Measurements from ENCODE around the gene ETNK2. TPM values are rescaled to one million over a fixed set of nuclear protein-coding genes. Genes with fewer than 3 reads are reported as not detected.

The ETNK2 gene
- total RNA-seq, 1 donor from 2014 or later, result 10.0 TPM

GRCh38 chr1:204088596-204088995 is 63.2 kb downstream of the ETNK2 start:
- Mint-ChIP-seq H3K36me3 (peaks cover 5% of the 10 kb centered on the region), H3K4me3 (peak overlapping the region; percentile 39), H3K27ac (peak overlapping the region; percentile 61), H3K27me3 (no peaks in the 10 kb centered on the region), H3K4me1 (ENCODE audit: unreplicated experiment) (peaks cover 64% of the 10 kb centered on the region), H3K9me3 (no peaks in the 10 kb centered on the region)
- DNase-seq (ENCODE audit: extremely low spot score, unreplicated experiment), result no peak
- no peak for TF ChIP-seq CTCF (conservative IDR thresholded peaks at IDR 0.05)

GRCh38 chr1:204087893-204088528 is 63.8 kb downstream of the ETNK2 start:
- peaks cover 64% of the 10 kb centered on the region for H3K4me1 Mint-ChIP-seq (ENCODE audit: unreplicated experiment)
- H3K4me3 Mint-ChIP-seq, result no peak overlapping the region
- no peaks in the 10 kb centered on the region for H3K9me3 Mint-ChIP-seq
- no peak overlapping the region for H3K27ac Mint-ChIP-seq
- peaks cover 5% of the 10 kb centered on the region for H3K36me3 Mint-ChIP-seq
- no peaks in the 10 kb centered on the region for H3K27me3 Mint-ChIP-seq
- no peak for TF ChIP-seq CTCF (conservative IDR thresholded peaks at IDR 0.05)
- DNase-seq (ENCODE audit: extremely low spot score, unreplicated experiment), result no peak

- H3K4me1 Mint-ChIP-seq (ENCODE audit: unreplicated experiment), result peaks cover 63% of the 10 kb centered on the region
- DNase-seq (ENCODE audit: extremely low spot score, unreplicated experiment), result no peak
- peaks cover 5% of the 10 kb centered on the region for H3K36me3 Mint-ChIP-seq
- H3K27me3 Mint-ChIP-seq, result no peaks in the 10 kb centered on the region
- H3K4me3 Mint-ChIP-seq, result no peak overlapping the region
- TF ChIP-seq CTCF (conservative IDR thresholded peaks at IDR 0.05), result no peak
- H3K27ac Mint-ChIP-seq, result no peak overlapping the region
- no peaks in the 10 kb centered on the region for H3K9me3 Mint-ChIP-seq
Observed at GRCh38 chr1:204087181-204087892, 64.5 kb downstream of the ETNK2 start.

GRCh38 chr1:204085876-204086275 is 66.0 kb downstream of the ETNK2 start:
- Mint-ChIP-seq H3K27ac (no peak overlapping the region), H3K4me3 (no peak overlapping the region), H3K36me3 (no peaks in the 10 kb centered on the region), H3K27me3 (no peaks in the 10 kb centered on the region), H3K9me3 (no peaks in the 10 kb centered on the region), H3K4me1 (ENCODE audit: unreplicated experiment) (peaks cover 65% of the 10 kb centered on the region)
- no peak for DNase-seq (ENCODE audit: extremely low spot score, unreplicated experiment)
- no peak for TF ChIP-seq CTCF (conservative IDR thresholded peaks at IDR 0.05)

- H3K27ac Mint-ChIP-seq, result peak overlapping the region; percentile 73
- peaks cover 63% of the 10 kb centered on the region for H3K4me1 Mint-ChIP-seq (ENCODE audit: unreplicated experiment)
- no peak for DNase-seq (ENCODE audit: extremely low spot score, unreplicated experiment)
- no peaks in the 10 kb centered on the region for H3K27me3 Mint-ChIP-seq
- H3K36me3 Mint-ChIP-seq, result no peaks in the 10 kb centered on the region
- no peak overlapping the region for H3K4me3 Mint-ChIP-seq
- TF ChIP-seq CTCF (conservative IDR thresholded peaks at IDR 0.05), result no peak
- H3K9me3 Mint-ChIP-seq, result no peaks in the 10 kb centered on the region
Observed at GRCh38 chr1:204084247-204084772, 67.5 kb downstream of the ETNK2 start.
